Measurements from ENCODE around the gene C3orf33.

Gene C3orf33

DNA sequence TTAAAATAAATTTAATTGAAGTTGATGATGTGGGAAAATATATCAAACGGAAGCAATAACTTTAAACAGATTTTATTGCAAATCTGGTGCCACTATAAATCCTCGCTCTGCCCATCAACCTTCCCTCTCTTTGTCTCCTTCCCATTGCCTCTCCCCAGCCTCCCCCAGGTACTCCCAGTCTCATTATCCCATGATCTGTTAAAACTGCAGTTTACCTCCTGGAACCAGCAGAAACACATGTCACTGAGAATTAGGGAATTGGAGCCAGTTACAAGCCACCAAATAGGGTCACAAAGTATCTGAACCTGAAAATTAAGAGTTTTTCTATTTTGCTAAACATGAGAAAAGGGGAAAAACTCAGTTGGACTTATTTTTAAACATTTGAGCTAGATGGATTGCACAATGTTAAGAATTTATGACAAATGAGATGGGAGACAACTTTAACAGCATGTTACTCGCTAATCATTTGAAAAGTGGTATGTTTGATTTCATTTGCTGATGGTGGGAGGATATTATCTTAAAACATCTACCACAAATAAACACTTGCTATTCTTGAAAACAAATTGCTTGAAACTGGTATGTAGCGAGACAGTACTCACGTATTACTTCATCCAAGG lies 63.6 kb downstream of the C3orf33 start:
- DNase-seq (ENCODE audit: low read depth, low spot score) = no peak

DNA sequence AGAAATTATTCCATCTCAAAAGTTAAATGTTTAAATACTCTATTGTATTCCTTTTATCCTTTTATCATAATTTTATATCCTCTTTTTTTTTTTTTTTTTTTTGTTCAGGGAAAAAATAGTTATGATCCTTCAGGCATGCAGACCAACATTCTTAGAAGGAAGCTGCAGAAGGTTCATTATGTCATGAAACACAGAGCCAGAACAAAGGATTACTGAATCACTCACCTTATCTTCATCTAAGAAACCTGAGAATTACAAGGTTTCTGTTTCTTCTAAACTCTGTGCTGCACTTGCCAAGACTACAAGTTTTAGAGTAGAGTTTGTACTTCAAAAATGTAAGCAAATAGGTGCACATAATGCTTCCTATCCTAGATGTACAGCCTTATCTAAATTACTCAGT lies 64.5 kb downstream of the C3orf33 start:
- DNase-seq (ENCODE audit: low read depth, low spot score) = no peak

DNA sequence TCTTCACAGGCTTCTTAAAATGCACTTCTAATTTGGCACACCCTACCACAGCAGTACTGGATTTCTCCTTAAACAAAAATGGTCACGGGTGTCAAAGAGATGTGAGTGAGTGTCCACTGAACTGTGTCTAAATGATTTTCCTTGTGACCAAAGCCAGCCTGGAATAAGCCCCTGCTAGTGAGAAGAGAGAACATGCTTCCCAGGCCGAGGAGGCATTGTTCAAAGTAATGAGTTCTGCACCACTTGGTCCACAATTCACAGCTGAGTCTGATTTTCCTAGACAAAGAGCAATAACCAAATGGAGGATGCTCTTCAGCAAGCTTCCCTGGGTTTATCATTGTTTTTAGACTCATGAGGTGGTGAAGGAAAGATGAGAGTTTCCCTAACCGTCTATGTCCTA lies 65.0 kb downstream of the C3orf33 start:
- DNase-seq (ENCODE audit: low read depth, low spot score) = no peak

DNA sequence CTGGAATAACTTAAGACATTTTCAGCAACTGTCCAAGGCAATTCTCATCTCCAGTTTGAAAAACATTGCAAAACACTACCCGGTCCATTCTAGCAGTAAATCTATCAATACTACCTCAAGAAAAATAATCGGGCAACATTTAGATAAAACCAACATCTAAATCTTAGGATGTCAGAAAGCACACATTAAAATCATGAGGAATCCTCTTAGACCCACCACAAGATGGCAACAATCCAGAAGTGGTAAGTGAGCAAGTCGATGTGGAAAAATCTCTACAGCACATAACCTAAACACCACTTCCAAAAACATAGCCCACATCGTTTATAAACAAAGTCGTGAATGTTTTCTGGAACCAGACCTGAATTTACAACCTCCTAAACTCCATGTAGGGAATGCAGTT lies 66.9 kb downstream of the C3orf33 start:
- no peak for DNase-seq (ENCODE audit: low read depth, low spot score)

DNA sequence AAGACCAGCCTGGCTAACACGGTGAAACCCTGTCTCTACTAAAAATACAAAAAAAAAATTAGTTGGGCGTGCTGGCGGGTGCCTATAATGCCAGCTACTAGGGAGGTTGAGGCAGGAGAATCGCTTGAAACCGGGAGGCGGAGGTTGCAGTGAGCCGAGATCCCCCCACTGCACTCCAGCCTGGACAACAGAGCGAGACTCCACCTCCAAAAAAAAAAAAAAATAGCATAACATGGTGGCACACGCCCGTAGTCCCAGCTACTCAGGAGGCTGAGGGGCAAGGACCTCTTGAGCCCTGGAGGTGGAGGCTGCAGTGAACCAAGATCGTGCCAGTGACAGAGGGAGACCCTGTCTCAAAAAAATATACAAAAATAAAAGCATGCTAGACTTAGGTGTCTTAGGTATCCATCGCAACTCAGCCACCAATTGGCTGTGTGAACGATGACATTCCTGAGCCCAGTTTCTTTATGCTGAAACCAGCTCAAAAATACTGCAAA lies 67.5 kb downstream of the C3orf33 start:
- no peak for DNase-seq (ENCODE audit: low read depth, low spot score)

DNA sequence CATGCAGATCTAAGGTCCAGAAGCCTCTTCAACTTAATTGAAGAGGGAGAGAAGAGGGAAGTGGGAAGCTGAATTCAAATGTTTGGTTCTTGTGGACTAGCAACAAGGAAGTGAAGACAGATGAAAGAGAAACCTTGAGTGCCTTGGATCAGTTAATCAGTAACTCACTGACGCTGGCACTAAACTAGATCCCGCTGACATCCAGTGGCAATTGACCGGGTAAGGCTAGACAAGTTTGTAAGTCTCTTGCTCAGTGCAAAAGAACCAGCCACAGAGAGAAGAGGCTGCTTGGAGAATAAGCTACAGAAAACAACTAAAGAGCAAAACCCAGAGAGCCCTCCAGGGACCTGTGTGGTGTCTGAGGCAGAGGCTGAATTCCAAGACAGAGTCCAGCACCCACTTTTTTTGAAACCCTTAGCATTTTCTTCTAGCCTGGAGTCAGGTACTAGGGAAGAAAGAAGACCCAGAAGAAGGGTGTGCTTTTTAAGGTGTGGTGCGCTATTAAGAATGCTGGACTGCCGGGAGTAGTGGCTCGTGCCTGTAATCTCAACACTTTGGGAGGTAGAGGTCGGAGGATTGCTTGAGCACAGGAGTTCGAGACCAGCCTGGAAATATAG lies 68.1 kb downstream of the C3orf33 start:
- DNase-seq (ENCODE audit: low read depth, low spot score) = no peak

DNA sequence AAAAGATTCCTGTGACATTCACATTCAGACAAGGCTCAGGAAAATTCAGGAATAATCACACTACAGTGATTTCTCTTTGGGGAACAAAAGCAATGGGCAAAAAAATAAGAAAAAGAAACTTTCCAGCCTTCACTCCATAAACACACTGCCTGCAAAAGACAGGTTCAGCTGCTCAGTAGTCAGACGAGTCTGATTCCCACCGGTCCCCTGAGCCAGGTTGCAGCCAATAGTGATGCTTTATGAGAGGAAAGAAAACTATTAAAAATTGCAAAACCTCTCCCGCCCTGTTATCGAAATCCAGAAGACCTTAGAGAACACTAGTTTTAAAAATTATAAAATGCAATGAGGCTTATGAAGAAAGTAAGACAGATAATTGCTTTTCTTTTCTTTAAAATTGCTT lies 69.7 kb downstream of the C3orf33 start:
- no peak for DNase-seq (ENCODE audit: low read depth, low spot score)

DNA sequence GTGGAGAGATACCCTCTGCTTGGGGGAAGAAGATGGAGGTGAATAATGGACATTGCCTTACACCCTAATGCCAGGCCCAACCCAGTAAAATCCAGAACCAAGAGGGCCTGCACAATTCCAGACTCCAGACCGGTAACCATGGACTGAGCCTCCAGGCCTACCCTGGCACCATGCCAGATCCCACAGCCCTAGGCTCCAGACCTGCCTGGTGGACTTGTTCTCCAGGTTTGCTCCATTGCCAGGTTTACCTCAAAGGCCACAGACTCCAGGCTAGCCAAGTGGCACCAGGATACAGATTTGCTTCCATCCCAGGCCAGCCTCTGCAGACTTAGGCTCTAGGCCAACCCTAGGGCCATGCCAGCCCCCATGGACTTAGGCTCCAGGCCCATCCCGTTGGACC lies 75.2 kb downstream of the C3orf33 start:
- no peak for DNase-seq (ENCODE audit: low read depth, low spot score)

DNA sequence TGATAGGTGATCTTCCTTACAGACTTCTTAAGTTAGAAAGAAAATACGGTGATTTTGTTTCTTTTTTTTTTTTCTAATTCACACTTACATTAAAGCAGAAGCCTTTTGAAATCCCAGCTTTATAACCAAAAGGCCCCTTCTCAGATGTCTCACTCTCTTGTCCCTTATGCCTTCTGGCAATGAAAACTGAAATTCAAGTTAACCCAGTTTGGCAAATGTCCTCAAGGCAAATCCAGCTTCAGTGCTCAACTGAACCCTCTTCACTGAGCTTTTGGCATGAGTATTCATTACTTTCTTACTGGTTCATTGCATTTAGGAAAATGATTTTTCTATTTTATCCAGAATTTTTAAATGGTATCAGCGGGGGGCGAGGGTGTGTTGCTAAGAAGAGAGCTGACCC lies 78.2 kb downstream of the C3orf33 start:
- no peak for DNase-seq (ENCODE audit: low read depth, low spot score)

DNA sequence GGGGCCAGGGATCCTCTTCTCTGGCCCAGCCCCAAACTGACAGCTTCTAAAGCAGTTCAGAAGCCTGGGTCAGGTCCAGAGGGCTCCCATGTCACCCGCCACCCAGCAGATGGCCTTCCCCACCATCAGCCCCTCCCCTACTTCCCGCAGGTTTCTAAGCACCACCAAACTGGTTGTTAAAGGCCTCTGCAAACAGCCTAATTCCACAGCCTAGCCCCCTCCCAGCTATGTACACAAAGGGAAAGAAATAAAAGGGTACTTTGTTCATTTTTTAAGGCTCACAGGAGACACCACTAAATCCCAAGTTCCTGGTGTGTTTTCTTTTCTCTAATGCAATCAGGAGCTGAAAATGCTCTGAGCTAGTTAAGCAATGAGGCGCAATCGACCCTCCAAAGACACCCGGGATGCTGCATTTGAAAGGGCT lies 91.8 kb downstream of the C3orf33 start:
- no peak for DNase-seq (ENCODE audit: low read depth, low spot score)

Data from activated CD4-positive, CD25-positive, alpha-beta regulatory T cell treated with anti-CD3 and anti-CD28 coated beads, Interleukin-2, amount 50 U/mL, for 16 hours (primary cell).